Keratinocyte (primary cell): Measurements from ENCODE around the gene SLC66A1.

ENCODE experiments used
- CTCF ChIP-seq, 3 experiments: IDR thresholded peaks in 1 of 3; conservative IDR thresholded peaks in 1 of 3; optimal IDR thresholded peaks in 1 of 3; 2 replicates in 2 of 3; 3 replicates in 1 of 3; pipeline versions ENCODE3 to v1.5.1; 2011; ENCODE audit warnings: low read length in 3 of 3, mild to moderate bottlenecking in 3 of 3, moderate library complexity in 2 of 3, control low read depth in 1 of 3, inconsistent platforms in 1 of 3; ENCODE audit not compliant: insufficient read depth in 2 of 3; ENCODE audit errors: extremely low read depth in 1 of 3
- EZH2 ChIP-seq: IDR thresholded peaks from one replicate; pipeline ENCODE4 v1.6.1; 2012; ENCODE audit warnings: inconsistent platforms, mild to moderate bottlenecking, low read length, moderate library complexity

- TF ChIP-seq CTCF (optimal IDR thresholded peaks at IDR 0.05 in 1 of 3, IDR thresholded peaks at IDR 0.05 in 1 of 3, conservative IDR thresholded peaks at IDR 0.05 in 1 of 3; ENCODE audit: extremely low read depth in 1 of 3, insufficient read depth in 2 of 3, low read length in 3 of 3) (no peak), EZH2 (no peak)
Observed at GRCh38 chr1:19327736-19328135, 15.6 kb downstream of the SLC66A1 start.
